Hypothalamus (tissue), 51 donors: Measurements from ENCODE around the gene CORO1C.

Source experiments
- DNase-seq, 51 donors: peaks; one replicate each; lab custom pipeline; 2025; lab: John Stamatoyannopoulos, UW

CORO1C gene

DNA sequence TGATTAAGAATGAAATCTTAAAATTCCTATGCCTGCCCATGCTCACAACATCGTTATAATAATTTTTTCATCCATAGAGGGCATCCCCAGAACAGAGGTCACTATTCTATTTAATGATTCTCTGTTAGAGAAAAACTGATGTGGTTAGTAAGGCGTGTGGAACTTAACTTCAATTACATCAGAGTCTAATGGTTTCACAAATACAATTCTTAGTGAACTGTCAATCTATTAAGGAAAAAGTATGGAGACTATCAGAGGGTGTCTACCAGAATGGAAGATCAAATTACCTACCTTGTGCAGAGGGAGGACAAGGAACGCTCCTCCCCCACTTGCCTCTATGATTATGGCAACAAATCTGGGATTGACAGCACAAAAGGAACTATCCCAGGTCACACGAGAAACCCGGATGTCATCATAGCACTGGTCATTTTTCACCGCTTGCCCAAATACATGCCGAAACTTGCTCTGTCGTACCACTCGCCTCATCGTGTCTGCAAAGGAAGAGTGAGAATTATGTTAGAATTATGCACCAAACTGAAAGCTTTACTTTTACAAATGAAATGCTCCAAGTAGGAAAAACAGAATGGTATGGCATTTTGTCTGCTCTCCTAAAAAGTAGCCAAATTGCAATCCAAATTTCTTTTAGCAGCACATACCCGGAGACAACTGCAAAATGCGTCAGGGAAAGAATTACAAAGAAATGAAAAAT lies 30.3 kb downstream of the CORO1C start:
- DNase-seq, result no peak

DNA sequence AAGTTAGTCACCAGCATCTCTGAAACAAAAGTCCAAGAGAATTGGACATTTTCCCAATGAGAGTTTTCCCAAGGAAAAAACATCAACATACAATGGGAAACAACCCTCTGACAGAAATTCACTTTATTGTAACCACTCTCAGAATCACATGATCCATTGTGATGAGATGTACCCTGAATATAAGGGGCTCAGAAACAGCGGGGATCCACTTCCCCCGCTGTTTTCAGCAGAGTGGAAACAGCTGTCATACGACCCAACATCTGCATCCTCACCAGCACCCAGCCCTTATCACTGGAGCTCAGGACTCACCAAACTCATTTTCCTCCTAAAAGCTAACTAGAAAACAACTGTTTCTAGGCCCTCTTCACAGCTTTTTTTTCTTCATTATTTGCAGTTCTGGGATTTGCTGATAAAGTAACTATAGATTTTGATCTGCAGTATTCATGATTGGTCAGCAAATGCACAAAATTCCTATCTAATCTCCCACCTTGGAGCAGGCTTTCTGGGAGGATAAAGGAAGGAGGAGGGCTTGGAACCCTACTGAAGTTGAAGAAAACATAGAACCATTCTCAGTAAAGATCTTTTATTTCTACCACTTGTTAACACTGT lies 31.3 kb downstream of the CORO1C start:
- no peak for DNase-seq

- DNase-seq, result no peak
Measured at GRCh38 chr12:108697905-108698304, 33.4 kb downstream of the CORO1C start.

DNA sequence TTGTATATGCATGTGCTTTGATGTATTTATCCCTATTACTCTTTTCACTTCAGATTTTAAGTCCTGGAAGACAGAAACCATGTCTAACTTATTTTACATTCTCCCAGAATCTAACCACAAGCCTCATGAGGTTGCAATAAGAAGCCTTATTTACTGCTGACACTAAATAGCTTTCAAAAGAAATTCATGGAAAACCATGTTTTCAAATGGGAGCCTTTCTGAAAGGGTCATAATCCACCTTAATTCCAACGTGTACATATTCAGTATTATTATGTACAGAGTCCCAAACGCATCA lies 34.4 kb downstream of the CORO1C start:
- DNase-seq, result no peak

- DNase-seq, result no peak
Measured at GRCh38 chr12:108696111-108696995, 35.0 kb downstream of the CORO1C start.

DNA sequence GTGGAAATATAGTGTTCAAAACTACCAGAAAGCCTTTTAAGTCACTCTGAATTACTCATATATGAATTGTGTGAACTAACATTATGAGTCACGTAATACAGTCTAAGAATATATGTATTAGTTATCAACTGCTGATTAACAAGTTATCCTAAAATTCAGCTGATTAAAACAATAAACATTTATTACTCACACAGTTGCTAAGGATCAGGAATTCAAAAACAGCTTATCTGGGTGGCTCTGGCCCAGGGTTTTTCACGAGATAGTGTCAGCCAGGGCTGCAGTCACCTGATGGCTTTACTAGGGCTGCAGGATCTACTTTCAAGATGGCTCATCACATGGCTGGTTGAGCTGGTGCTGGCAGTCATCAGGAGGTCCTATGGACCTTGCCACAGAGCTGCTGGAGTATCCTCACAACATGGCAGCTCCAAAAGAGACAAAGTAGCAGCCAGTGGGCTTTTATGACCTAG lies 36.5 kb downstream of the CORO1C start:
- no peak for DNase-seq

DNA sequence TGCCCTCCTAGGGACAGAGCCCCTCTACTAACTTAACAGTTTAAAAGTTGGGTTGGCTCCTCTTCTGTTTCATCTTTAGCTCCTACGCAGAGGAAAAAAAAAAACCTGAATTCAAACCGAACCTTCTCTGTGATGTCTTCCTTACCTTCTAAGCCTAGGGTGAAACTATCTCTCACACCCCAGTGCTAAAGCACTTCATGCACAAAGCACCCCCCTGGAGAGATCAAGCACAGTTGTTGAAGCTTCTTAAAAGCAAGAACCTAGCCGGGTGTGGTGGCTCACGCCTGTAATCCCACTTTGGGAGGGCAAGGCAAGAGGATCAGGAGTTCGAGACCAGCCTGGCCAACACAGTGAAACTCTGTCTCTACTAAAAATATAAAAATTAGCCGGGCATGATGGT lies 37.6 kb downstream of the CORO1C start:
- no peak for DNase-seq

DNA sequence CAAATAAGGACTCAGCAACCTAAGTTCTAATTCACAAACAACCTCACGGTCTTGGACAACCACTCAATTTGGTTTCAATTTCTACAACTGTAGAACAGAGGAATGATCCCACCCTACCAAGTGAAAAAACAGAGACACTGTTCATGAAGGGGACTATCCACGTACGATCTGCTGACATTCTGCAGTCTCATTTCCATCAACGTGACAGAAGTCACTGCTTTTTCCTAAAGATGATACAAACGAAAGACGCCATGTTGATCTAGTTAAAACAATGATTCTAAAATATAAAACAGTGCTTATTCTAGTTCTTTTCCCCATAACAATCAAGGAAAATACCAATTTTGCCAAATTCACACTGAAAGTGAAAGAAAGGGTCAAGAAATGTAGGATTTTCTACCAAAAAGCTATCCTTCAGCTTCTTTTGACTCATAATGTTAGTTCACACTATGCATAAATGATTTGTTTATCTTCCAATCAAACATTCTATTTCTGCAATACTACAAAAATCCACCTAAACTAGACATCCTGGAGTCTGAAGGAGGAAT lies 38.1 kb downstream of the CORO1C start:
- no peak for DNase-seq

GRCh38 chr12:108691998-108692808 lies 39.1 kb downstream of the CORO1C start:
- DNase-seq, result peak in 41 of 51 donors; percentile 45 to 96 (median 70)

DNA sequence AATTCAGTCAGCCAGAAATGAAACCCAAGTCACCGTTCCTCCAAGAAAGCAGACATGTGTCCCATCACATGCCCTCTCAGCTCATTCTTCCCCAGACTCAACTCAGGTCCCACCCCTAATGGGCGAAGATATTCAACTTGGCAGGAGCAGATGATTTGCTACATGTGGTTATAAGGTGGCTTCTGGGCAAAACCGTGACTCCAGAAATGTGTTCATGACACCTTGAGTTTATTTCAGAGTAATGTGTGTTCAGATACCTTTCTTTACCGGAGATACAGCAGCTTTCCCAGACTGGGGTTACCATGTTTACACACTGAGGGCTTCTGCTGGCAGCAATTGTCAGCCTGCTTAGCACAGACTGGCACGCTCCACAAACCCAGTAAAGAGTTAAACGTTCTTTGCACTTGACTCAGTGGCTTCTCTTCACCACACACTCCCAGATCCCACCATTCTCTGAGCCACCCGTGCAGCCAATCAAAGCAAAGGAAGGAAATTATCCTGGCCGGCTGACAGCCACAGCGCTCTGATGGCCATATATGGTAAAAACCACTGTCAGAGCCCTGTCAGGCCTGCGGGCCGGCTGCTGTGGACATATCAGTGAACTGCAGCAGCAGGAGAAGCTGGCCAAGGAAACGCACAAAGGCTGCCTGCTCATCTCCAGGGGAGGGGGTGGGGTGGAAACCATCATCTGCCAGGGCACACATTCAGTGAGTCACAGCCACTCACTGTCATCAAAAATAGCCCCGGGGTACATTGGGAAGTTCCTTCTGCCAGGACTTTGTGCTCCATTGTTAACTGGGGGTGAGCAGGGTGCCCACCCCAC lies 39.9 kb downstream of the CORO1C start:
- peak; percentile 67 to 98 (median 91) for DNase-seq

GRCh38 chr12:108690542-108691174 lies 40.7 kb downstream of the CORO1C start:
- DNase-seq, result no peak

DNA sequence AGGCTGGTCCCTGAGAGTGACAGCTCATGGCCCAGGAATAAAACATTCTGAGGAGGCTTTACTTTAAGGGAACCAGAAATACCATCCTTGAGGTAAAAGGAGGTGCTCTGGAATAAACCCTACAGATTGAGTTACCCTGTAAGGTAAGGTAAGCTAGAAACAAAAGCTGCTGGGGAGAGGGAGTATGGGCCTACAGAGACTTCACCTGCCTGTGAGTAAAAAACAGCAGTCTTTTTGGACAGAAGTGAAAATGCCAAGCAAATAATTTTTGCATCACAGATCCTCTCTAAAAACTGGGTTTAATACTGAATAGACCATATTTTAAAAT lies 41.2 kb downstream of the CORO1C start:
- DNase-seq, result no peak

DNA sequence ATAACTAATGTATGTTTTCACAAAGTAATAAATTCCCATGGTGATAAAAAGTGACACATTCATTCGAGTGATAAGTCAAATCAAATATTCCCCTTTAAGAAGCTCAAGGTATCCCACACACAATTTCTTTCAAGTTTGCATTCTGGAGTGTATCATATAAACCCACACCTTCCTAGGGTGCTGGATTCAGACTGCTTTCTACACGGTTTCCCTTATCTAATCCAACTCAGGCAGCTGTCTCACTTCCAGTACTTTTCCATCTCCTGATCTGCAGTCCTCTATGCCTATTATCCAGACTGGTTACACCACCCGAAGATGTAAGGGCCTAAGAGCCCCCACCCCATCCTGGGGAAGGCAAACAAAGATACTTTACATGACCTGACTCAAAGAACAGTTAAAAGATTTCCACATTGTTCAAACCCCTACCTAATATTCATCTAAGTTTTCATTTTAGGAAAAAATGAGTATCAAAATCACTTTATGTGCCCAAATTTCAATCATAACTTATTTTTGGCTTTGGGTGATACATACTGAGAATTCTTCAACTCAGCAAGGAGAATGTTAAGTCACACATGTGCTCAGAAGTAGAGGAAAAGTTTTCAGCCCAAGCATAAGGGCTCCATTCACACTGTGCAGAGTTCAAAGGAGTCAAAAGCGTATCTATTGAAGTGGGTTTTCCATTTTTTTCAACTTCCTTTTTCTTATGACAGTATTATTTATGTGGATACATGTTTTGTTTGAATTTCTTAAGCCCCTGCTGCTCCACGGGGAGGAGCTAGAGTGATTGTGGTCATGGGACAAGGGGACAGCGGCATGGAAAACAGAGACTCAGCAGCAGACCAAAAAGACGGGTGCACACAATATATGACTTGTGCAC lies 41.8 kb downstream of the CORO1C start:
- DNase-seq, result peak in 21 of 51 donors; percentile 5 to 70 (median 29)

DNA sequence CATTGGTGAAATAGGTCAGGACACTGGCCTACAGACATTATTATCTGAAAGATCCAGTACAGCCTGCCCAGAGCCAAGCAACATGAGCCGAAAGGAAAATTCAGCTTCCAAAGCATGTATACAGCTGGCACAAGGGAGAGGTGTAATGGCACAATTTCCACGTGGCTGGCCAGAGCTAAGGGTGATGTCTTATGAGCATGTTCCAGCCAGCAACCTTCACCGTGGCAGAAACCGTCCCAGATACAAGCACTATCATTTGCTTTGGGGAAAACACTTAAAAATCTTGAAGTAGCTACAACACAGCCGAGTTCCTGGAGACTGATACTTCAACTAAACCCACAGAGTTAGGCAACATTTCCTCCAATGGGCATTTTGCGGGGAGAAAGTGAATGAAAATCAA lies 44.5 kb downstream of the CORO1C start:
- peak in 1 of 51 donors; percentile 7 for DNase-seq

- no peak for DNase-seq
Measured at GRCh38 chr12:108685469-108686260, 45.7 kb downstream of the CORO1C start.

DNA sequence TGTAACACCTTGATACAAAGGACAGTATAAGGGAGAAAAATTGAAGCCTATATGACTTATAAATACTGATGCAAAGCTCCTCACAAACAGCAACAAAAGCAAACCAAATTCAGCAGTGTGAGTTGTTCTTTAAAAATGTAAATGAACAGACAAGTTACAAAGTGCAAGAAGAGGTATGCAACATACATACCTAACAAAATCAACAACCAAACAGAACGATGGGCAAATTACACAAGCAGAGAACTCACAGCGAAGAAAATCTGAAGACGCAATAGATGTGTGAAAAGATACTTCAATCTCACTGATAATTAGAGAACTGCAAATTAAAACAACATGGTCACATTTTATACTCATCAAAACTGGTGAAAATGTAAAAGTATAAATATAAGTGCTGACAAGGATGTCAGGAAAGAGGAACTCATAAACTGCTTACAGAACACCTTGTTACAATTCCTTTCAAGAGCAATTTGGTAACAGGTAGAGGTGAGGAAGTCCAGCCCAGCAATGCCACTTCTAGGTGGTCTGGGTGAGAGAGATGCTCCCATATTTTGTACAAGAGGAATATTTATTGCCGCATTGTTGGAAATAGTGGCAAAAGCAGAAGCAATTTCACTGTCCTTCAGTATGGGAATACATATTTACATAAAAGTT lies 47.3 kb downstream of the CORO1C start:
- no peak for DNase-seq

DNA sequence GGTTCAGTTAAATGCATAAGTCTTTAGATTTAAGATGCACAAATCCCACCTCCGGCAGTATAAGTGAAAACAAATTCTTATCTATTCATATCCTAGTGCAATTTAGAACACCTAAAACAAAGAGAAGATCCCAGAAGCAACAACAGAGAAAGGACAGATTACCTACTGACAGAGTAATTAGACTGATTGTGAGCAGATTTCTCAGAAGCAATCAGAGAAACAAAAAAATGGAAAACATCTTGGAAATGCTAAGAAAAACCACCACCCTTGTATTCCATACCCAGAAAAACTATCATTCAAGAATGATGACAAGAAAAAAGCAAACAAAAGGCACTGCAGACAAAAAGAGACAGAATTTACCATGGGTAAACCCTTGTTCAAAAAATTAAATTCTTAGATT lies 50.0 kb downstream of the CORO1C start:
- DNase-seq, result no peak
